ENCODE measurements around the gene MVB12B.

Gene MVB12B

GRCh38 chr9:126438741-126439401, 112.2 kb downstream of the MVB12B start:
- DNase-seq (ENCODE audit: low read depth): no peak
- no peak overlapping the region for H3K4me3 ChIP-seq (ENCODE audit: low read depth, low read length)
- no peak for TF ChIP-seq CTCF (IDR thresholded peaks at IDR 0.05; ENCODE audit: low read depth, low read length, missing control alignments)
- in situ Hi-C loops (cut with HindIII; ENCODE audit: low sequenced_read_pairs): no loop called here

- H3K4me3 ChIP-seq (ENCODE audit: low read depth, low read length): no peak overlapping the region
- no peak for TF ChIP-seq CTCF (IDR thresholded peaks at IDR 0.05; ENCODE audit: low read depth, low read length, missing control alignments)
- in situ Hi-C loops (cut with HindIII; ENCODE audit: low sequenced_read_pairs): no loop called here
- DNase-seq (ENCODE audit: low read depth): peak; percentile 51
Observed at GRCh38 chr9:126439402-126439765, 112.8 kb downstream of the MVB12B start.

GRCh38 chr9:126439883-126440653, 113.4 kb downstream of the MVB12B start:
- H3K4me3 ChIP-seq (ENCODE audit: low read depth, low read length): no peak overlapping the region
- no peak for DNase-seq (ENCODE audit: low read depth)
- in situ Hi-C loops (cut with HindIII; ENCODE audit: low sequenced_read_pairs): no loop called here
- TF ChIP-seq CTCF (IDR thresholded peaks at IDR 0.05; ENCODE audit: low read depth, low read length, missing control alignments): no peak

GRCh38 chr9:126440940-126441339, 114.3 kb downstream of the MVB12B start:
- in situ Hi-C loops (cut with HindIII; ENCODE audit: low sequenced_read_pairs): no loop called here
- peak; percentile 43 for DNase-seq (ENCODE audit: low read depth)
- H3K4me3 ChIP-seq (ENCODE audit: low read depth, low read length): no peak overlapping the region
- no peak for TF ChIP-seq CTCF (IDR thresholded peaks at IDR 0.05; ENCODE audit: low read depth, low read length, missing control alignments)

- TF ChIP-seq CTCF (IDR thresholded peaks at IDR 0.05; ENCODE audit: low read depth, low read length, missing control alignments): no peak
- in situ Hi-C loops (cut with HindIII; ENCODE audit: low sequenced_read_pairs): no loop called here
- H3K4me3 ChIP-seq (ENCODE audit: low read depth, low read length): no peak overlapping the region
- DNase-seq (ENCODE audit: low read depth): no peak
Observed at GRCh38 chr9:126442636-126443035, 116.0 kb downstream of the MVB12B start.

- H3K4me3 ChIP-seq (ENCODE audit: low read depth, low read length): no peak overlapping the region
- no peak for DNase-seq (ENCODE audit: low read depth)
- no peak for TF ChIP-seq CTCF (IDR thresholded peaks at IDR 0.05; ENCODE audit: low read depth, low read length, missing control alignments)
- in situ Hi-C loops (cut with HindIII; ENCODE audit: low sequenced_read_pairs): no loop called here
Observed at GRCh38 chr9:126443144-126443543, 116.5 kb downstream of the MVB12B start.

Data from astrocyte of the cerebellum (primary cell).